Mucosa of stomach (tissue), 1 donor: ENCODE data around the gene GUCA2A.

Experiments
- H3K27me3 ChIP-seq: one replicate; pipeline ENCODE4 v1.7.0; 2013; ENCODE audit warnings: mild to moderate bottlenecking, low read length; ENCODE audit not compliant: control insufficient read depth, insufficient read depth
- H3K36me3 ChIP-seq: one replicate; pipeline ENCODE4 v1.7.0; 2013; ENCODE audit warnings: low read length; ENCODE audit not compliant: control insufficient read depth, insufficient read depth
- H3K4me1 ChIP-seq: one replicate; pipeline ENCODE4 v1.7.0; 2013; ENCODE audit warnings: mild to moderate bottlenecking, low read length; ENCODE audit not compliant: control insufficient read depth, insufficient read depth
- H3K4me3 ChIP-seq: one replicate; pipeline ENCODE4 v1.7.0; 2013; ENCODE audit warnings: low read length
- H3K9ac ChIP-seq: one replicate; pipeline ENCODE4 v1.7.0; 2013; ENCODE audit warnings: mild to moderate bottlenecking, low read length, moderate library complexity
- H3K9me3 ChIP-seq: one replicate; pipeline ENCODE4 v1.7.0; 2013; ENCODE audit warnings: mild to moderate bottlenecking, low read length, moderate library complexity; ENCODE audit not compliant: control insufficient read depth
- donor health status: Pancreatic carcinoma.

The GUCA2A gene

DNA sequence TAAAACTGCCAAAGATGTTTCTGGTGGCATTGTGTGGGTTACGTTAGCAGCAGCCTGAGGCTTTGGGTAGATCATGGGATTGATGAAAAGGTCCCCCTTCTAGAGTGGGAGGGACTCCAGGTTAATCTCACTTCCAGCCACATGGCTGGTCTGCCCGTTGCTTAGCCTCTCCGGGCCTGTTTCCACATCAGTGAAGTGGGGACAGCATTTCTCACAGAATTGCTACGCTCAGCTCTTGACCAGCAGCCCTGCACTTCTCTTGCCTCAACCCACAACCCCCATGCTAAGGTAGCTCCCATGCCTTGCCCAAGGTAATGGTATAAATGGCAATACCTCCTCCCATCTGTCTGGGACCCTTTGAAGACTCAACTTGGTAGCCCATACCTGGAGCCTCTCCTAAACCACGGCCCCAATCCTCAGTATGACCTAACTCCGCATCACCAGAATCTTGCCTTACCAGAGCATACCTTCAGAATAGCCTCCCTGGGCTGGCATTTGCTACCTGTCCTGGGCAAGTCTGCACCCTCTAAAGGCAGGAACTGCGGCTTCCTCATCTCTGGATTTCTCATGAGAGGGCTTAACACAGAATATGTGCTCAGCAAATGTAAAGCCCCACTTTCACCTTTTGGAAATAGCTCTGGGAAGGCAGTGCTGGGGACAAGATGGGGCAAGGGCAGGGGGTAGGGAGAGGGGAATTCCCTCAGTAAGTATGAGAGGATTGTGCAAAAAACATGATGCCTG is 10.9 kb upstream of the GUCA2A start:
- Histone ChIP-seq H3K36me3 (no peaks in the 10 kb centered on the region), H3K9me3 (no peaks in the 10 kb centered on the region), H3K4me1 (peaks cover 26% of the 10 kb centered on the region), H3K9ac (no peak overlapping the region), H3K4me3 (no peak overlapping the region), H3K27me3 (no peaks in the 10 kb centered on the region)

DNA sequence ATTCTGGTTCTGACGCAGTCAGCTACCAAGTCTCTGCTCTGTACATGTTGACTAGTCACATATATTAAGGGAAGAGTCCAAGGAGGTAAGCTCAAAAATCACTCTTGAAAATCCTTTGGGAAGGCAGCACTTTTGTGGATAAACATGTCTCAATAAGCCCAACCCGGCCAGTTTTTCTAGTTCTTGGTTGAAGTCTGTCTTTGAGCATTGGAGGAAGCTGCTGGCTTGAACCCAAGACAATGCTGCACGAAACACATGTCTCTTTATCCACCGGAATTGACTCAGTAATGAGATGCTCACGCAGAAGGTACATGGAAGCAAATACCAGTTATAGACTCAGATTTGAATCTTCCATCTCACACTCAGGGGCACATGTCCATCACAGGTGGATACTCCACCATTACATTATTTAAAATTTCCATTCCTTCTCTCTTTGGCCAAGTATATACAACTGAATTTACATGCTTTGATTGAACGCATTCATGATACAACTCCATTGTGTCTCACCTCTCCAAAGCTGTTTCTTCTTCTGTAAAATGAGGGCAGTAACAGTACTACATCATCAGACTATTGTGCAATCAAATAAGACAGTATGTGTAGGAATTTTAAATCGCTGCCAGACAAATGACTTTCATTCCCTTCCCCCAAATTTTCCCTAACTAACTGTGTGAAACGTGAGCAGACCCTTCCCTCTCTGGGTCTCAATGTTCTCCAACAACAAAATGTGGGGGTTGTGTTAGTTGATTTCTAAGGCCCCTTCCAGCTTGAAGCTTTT is 9.6 kb upstream of the GUCA2A start:
- H3K4me1 ChIP-seq: peaks cover 36% of the 10 kb centered on the region
- H3K9ac ChIP-seq: no peak overlapping the region
- H3K27me3 ChIP-seq: no peaks in the 10 kb centered on the region
- no peak overlapping the region for H3K4me3 ChIP-seq
- no peaks in the 10 kb centered on the region for H3K36me3 ChIP-seq
- H3K9me3 ChIP-seq: no peaks in the 10 kb centered on the region

- no peaks in the 10 kb centered on the region for H3K9me3 ChIP-seq
- H3K36me3 ChIP-seq: no peaks in the 10 kb centered on the region
- H3K27me3 ChIP-seq: no peaks in the 10 kb centered on the region
- no peak overlapping the region for H3K9ac ChIP-seq
- no peak overlapping the region for H3K4me3 ChIP-seq
- peaks cover 36% of the 10 kb centered on the region for H3K4me1 ChIP-seq
Measured at GRCh38 chr1:42173155-42173933, 8.8 kb upstream of the GUCA2A start.

DNA sequence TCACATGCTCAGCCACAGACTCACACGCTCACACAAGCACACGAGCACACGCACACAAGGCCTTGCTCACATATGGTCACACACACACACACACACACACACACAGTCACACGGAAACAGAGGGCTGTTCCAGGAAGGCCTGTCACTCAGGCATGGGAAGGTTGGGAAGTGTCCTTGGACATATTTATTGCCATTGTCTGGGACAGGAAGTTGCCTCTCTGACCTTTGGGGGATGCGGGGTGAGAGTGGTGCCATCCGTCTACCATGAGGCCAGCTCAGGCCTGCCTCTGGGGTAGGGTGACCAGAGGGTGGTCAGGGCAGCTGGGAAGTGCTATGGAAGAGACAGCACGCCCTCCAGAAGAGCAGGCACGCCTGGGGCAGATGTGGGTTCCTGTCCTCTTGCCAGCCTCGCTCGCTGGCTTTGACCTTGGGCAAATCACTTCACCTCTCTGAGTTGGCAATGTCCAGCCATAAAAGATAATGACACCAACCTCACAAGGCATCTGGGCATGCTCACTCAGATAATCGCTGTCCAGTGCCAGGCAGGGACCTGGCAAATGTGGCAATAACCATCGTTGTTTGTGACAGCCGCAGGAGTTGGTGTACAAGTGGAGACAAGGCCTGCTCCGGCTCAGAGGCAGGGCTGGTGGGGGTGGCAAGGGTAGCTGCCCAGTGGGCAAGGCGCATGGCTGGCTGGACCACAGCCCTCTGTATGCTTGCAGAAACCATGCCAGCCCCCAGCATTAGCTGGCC is 8.0 kb upstream of the GUCA2A start:
- Histone ChIP-seq H3K4me3 (no peak overlapping the region), H3K36me3 (no peaks in the 10 kb centered on the region), H3K4me1 (peaks cover 29% of the 10 kb centered on the region), H3K9ac (no peak overlapping the region), H3K27me3 (no peaks in the 10 kb centered on the region), H3K9me3 (no peaks in the 10 kb centered on the region)

GRCh38 chr1:42171679-42172266 is 7.2 kb upstream of the GUCA2A start:
- Histone ChIP-seq H3K4me3 (no peak overlapping the region), H3K27me3 (no peaks in the 10 kb centered on the region), H3K9me3 (no peaks in the 10 kb centered on the region), H3K9ac (no peak overlapping the region), H3K4me1 (peaks cover 22% of the 10 kb centered on the region), H3K36me3 (no peaks in the 10 kb centered on the region)

GRCh38 chr1:42170779-42171621 is 6.5 kb upstream of the GUCA2A start:
- H3K9me3 ChIP-seq: no peaks in the 10 kb centered on the region
- H3K9ac ChIP-seq: no peak overlapping the region
- peaks cover 26% of the 10 kb centered on the region for H3K4me1 ChIP-seq
- H3K36me3 ChIP-seq: no peaks in the 10 kb centered on the region
- no peaks in the 10 kb centered on the region for H3K27me3 ChIP-seq
- H3K4me3 ChIP-seq: no peak overlapping the region

- Histone ChIP-seq H3K4me1 (peaks cover 45% of the 10 kb centered on the region), H3K9ac (no peak overlapping the region), H3K27me3 (no peaks in the 10 kb centered on the region)
Measured at GRCh38 chr1:42168763-42169162, 4.2 kb upstream of the GUCA2A start.

DNA sequence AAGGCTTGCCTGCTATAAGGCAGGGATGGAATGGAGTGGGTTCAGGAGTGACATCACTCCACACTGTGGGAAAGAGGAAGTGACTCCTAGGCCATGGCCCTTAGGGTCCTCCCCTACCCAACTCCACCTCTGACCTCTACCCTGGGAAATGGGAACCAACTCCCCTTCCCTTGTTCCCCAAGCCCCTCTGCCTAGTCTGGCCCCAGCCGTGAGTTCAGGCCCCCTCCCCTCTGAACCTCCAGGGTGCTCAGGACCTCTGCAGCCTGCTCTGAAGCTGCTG is 3.8 kb upstream of the GUCA2A start:
- H3K9me3 ChIP-seq: no peaks in the 10 kb centered on the region
- H3K27me3 ChIP-seq: no peaks in the 10 kb centered on the region
- H3K9ac ChIP-seq: no peak overlapping the region
- H3K36me3 ChIP-seq: no peaks in the 10 kb centered on the region
- H3K4me1 ChIP-seq: peaks cover 43% of the 10 kb centered on the region
- H3K4me3 ChIP-seq: no peak overlapping the region

More at GRCh38 chr1:42168763-42169162, 4.2 kb upstream of the GUCA2A start:
- H3K4me3 ChIP-seq: no peak overlapping the region
- no peaks in the 10 kb centered on the region for H3K9me3 ChIP-seq
- no peaks in the 10 kb centered on the region for H3K36me3 ChIP-seq

DNA sequence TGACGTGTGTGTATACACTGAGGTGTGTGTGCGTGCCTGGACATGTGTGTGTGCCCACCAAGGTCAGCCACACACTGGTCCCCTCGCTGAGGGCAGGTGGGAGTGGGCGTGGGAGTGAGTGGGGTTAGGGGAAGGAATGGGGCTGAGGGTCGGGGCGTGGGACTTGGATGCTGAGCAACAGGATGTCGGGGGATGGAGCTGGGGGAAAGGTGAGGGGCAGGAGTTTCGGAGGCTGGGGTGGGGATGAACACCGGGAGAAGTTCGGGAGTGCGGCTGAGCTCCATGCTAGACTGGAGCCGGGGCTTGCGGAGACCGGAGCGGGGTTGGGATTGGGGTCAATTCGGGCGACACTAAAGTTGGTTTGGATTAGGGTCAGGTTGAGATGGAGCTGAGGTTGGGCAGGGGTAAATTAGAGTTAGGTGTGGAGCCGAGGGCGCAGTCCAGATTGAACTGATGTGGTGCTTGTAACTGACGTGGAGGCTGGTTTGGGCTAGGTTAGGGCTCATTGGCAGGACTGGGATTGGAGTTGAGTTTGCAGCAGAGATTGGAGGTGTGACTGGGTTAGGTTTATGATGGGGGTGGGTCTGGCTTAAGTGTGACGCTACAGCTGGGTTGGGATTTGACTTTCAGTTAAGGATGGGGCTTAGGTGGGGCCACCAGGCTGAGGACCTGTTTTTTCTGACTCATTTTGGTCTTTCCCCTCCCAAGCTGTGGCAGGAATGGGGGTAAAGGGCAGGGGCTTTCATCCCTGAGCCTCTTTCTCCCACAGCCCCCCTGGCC is 3.3 kb upstream of the GUCA2A start:
- Histone ChIP-seq H3K4me1 (peaks cover 37% of the 10 kb centered on the region), H3K9me3 (no peaks in the 10 kb centered on the region)

DNA sequence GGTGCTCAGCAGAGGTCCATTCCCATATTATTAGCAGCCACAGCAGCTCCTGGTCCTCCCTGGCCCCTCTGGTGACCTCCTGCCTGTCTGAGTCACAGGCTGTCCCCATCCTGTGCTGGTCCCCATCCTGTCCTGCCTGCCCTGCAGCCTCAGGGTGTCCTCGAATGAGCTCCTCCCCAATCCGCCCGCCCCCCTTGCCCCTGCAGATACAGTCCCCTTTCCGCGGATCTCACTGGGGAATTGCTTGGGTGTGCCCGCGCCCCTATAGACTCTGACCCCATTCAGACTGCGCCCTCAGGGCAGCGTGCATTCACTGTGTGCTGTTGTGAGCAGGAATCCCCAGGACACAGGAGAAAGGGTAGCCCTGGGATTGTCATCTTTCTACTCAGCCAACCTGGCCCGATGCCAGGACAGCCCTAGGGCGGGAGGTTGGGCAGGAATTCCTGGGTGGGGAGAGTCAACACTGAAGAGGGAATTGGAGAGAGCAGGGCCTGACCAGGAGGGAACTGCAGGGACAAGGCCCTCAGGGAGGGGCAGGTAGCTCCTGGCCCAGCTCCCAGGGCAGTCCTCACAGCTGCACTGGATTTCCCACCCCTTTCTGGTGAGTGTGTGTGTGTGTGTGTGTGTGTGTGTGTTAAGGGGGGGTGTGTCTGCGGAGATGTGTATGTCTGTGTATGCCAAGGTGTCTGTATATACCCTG is 1.1 kb upstream of the GUCA2A start:
- H3K9ac ChIP-seq: peak overlapping the region; percentile 14
- peaks cover 34% of the 10 kb centered on the region for H3K4me1 ChIP-seq
- H3K36me3 ChIP-seq: no peaks in the 10 kb centered on the region
- no peaks in the 10 kb centered on the region for H3K9me3 ChIP-seq
- no peaks in the 10 kb centered on the region for H3K27me3 ChIP-seq
- H3K4me3 ChIP-seq: no peak overlapping the region

More for the DNA sequence above, 3.3 kb upstream of the GUCA2A start:
- Histone ChIP-seq H3K36me3 (no peaks in the 10 kb centered on the region), H3K27me3 (no peaks in the 10 kb centered on the region), H3K4me3 (no peak overlapping the region), H3K9ac (no peak overlapping the region)
